CD14-positive monocyte (primary cell): ENCODE measurements around the gene PARP12. TPM values are rescaled to one million over a fixed set of nuclear protein-coding genes. Genes with fewer than 3 reads are reported as not detected.

Experiments used
- DNase-seq, 3 donors: peaks; one replicate each; pipeline ENCODE4 v3.0.0-alpha.2; 2011 to 2022
- H2AFZ ChIP-seq: 2 replicates; pipeline ENCODE4 v1.6.0; 2012; ENCODE audit warnings: mild to moderate bottlenecking, low read depth, low read length, inconsistent platforms; ENCODE audit not compliant: insufficient read depth, poor library complexity, severe bottlenecking
- H3K27ac ChIP-seq, 2 donors: 1 replicate in 1 of 2; 2 replicates in 1 of 2; pipeline ENCODE4 v1.5.1; 2012 to 2013; ENCODE audit warnings: low read length in 2 of 2, control low read depth in 1 of 2, inconsistent platforms in 1 of 2, low read depth in 1 of 2, mild to moderate bottlenecking in 1 of 2
- H3K27me3 ChIP-seq, 2 donors: one replicate each; pipeline versions ENCODE4 v1.6.0 to v1.6.1; 2011 to 2013; ENCODE audit warnings: low read length in 2 of 2; ENCODE audit not compliant: control insufficient read depth in 2 of 2, insufficient read depth in 2 of 2
- H3K36me3 ChIP-seq, 2 donors: replicated peaks in 1 of 2; 1 replicate in 1 of 2; 2 replicates in 1 of 2; pipeline versions ENCODE4 v1.5.1 to v1.6.1; 2012 to 2013; ENCODE audit warnings: low read length in 2 of 2, control low read depth in 1 of 2, inconsistent platforms in 1 of 2, mild to moderate bottlenecking in 1 of 2; ENCODE audit not compliant: insufficient read depth in 2 of 2, control insufficient read depth in 1 of 2
- H3K4me1 ChIP-seq, 2 donors: 1 replicate in 1 of 2; 2 replicates in 1 of 2; pipeline versions ENCODE4 v1.5.1 to v1.6.1; 2012 to 2013; ENCODE audit warnings: low read length in 2 of 2, control low read depth in 1 of 2, inconsistent platforms in 1 of 2, mild to moderate bottlenecking in 1 of 2, moderate library complexity in 1 of 2; ENCODE audit not compliant: insufficient read depth in 2 of 2, control insufficient read depth in 1 of 2
- H3K4me2 ChIP-seq: replicated peaks from 2 replicates; pipeline ENCODE3; 2012; ENCODE audit warnings: low read length, moderate library complexity, mild to moderate bottlenecking; ENCODE audit not compliant: poor library complexity, severe bottlenecking; ENCODE audit errors: extremely low read depth
- H3K4me3 ChIP-seq, 3 experiments: fragments of 200-600 bp in 1 of 3; sonication (generic) in 1 of 3; replicated peaks in 1 of 3; 1 replicate in 2 of 3; 2 replicates in 1 of 3; pipeline ENCODE4 v1.5.1; 2011 to 2013; ENCODE audit warnings: low read length in 3 of 3, mild to moderate bottlenecking in 3 of 3, control low read depth in 2 of 3, low read depth in 2 of 3, inconsistent platforms in 1 of 3, moderate library complexity in 1 of 3
- H3K79me2 ChIP-seq: 2 replicates; pipeline ENCODE4 v1.6.0; 2012; ENCODE audit warnings: mild to moderate bottlenecking, control low read depth, inconsistent platforms, low read length, moderate library complexity; ENCODE audit not compliant: insufficient read depth
- H3K9ac ChIP-seq: 2 replicates; pipeline ENCODE4 v1.6.0; 2017; ENCODE audit warnings: low read length, mild to moderate bottlenecking; ENCODE audit not compliant: insufficient read depth, poor library complexity, severe bottlenecking
- H3K9me3 ChIP-seq, 2 donors: replicated peaks in 1 of 2; 1 replicate in 1 of 2; 2 replicates in 1 of 2; pipeline versions ENCODE4 v1.5.1 to v1.6.1; 2012 to 2013; ENCODE audit warnings: low read length in 2 of 2, control low read depth in 1 of 2; ENCODE audit not compliant: control insufficient read depth in 1 of 2, insufficient read depth in 1 of 2
- H4K20me1 ChIP-seq: 2 replicates; pipeline ENCODE4 v1.6.0; 2012; ENCODE audit warnings: mild to moderate bottlenecking, low read length, control low read depth, moderate library complexity; ENCODE audit not compliant: insufficient read depth
- H3K27ac Mint-ChIP-seq, 7 donors: one replicate each; pipeline ENCODE4 v1.8.0; 2020; ENCODE audit warnings: mild to moderate bottlenecking in 7 of 7, mixed read lengths in 7 of 7, moderate library complexity in 6 of 7, inconsistent platforms in 2 of 7
- H3K27me3 Mint-ChIP-seq, 3 donors: one replicate each; pipeline ENCODE4 v1.8.0; 2021 to 2022; ENCODE audit warnings: low read depth in 3 of 3, mild to moderate bottlenecking in 3 of 3, mixed read lengths in 3 of 3, moderate library complexity in 3 of 3, inconsistent platforms in 1 of 3
- H3K36me3 Mint-ChIP-seq, 2 donors: one replicate each; pipeline ENCODE4 v1.8.0; 2020; ENCODE audit warnings: mixed read lengths in 2 of 2, inconsistent platforms in 1 of 2, mild to moderate bottlenecking in 1 of 2
- H3K4me1 Mint-ChIP-seq: one replicate; pipeline ENCODE4 v1.8.0; 2020; ENCODE audit warnings: mild to moderate bottlenecking, mixed read lengths
- H3K4me3 Mint-ChIP-seq, 2 donors: one replicate each; pipeline ENCODE4 v1.8.0; 2020; ENCODE audit warnings: mild to moderate bottlenecking in 2 of 2, mixed read lengths in 2 of 2, moderate library complexity in 1 of 2
- H3K9me3 Mint-ChIP-seq, 7 donors: one replicate each; pipeline ENCODE4 v1.8.0; 2020 to 2022; ENCODE audit warnings: mixed read lengths in 7 of 7, mild to moderate bottlenecking in 6 of 7, moderate library complexity in 6 of 7, inconsistent platforms in 2 of 7
- WGBS: methylation state at CpG from one replicate; pipeline ENCODE4 v1.1.5; 2013; ENCODE audit warnings: missing lambda C conversion rate; ENCODE audit not compliant: insufficient coverage; 5-methylcytosine and 5-hydroxymethylcytosine counted together
- intact Hi-C, 2 donors: fragments of 100-400 bp; cut with micrococcal nuclease; formaldehyde crosslinking; loops; one replicate each; pipeline versions ENCODE4 v1.15.0 to v1.15.1; 2023
- polyA plus RNA-seq, 3 donors: library from polyadenylated mRNA; depleted of rRNA in 1 of 3; unstranded in 2 of 3; stranded (reverse) in 1 of 3; fragments of 300-500 nt in 2 of 3; fragments of >200 nt in 1 of 3; fragmentation: Illumina TruSeq in 2 of 3; gene quantifications; 1 replicate in 2 of 3; 2 replicates in 1 of 3; pipeline ENCODE4 v1.2.3, GENCODE V29; 2012 to 2021
- TF ChIP-seq, protein P1 (sequence below): fragments of 200-600 bp; IDR thresholded peaks from one replicate; pipeline ENCODE4 v1.8.0; 2022; ENCODE audit warnings: antibody characterized with exemption, mild to moderate bottlenecking

PARP12 gene
- polyA plus RNA-seq, 3 donors: 16.7 to 116 (median 37.8) TPM

DNA sequence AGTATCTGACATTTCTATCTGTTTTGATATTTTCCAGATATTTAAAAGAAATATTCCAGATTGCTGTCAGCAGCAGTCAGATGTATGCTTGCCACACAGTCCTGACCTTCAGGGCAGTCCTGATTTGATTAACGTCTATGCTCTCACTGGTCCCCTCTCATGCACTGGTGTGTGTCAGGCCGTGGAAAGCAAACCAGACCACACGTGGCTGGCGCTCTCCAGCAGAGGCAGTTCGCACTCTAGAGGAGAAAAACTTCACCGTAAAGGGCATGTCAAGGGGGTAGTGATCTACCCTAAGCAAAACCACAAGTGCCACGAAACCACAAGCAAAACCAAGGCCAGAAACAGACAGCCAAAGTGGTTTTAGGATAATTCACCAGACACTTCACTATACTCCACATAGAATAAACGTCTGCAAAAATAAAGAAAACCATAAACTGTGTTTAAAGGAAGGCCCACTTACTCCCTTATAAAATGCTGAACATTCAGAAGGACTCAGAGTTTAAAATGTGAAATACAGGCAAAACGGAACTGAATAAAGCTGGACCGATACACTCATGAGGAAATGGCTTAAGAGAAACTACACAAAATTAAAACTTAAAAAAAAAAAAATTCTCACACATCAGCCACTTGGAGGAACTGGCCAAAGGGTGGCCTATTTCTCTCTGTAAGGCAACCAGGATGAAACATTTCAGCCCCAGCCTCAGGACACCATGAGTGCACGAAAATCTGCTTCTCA is 26.4 kb downstream of the PARP12 start:
- Histone ChIP-seq H3K79me2 (no peaks in the 10 kb centered on the region), H3K27me3 (no peaks in the 10 kb centered on the region), H3K4me2 (no peak overlapping the region), H2AFZ (no peak overlapping the region), H3K27ac (peak overlapping the region in 1 of 2 donors; percentile 34), H4K20me1 (peaks cover 63% of the 10 kb centered on the region), H3K4me3 (no peak overlapping the region), H3K9ac (no peak overlapping the region), H3K36me3 (peaks cover 49 to 83% of the 10 kb centered on the region in 2 donors), H3K4me1 (peaks cover 17 to 24% of the 10 kb centered on the region in 2 donors), H3K9me3 (no peaks in the 10 kb centered on the region)
- DNase-seq: no peak
- 13% methylated on average over 4 of the region's 11 CpGs for WGBS
- Mint-ChIP-seq H3K27me3 (peaks cover 0 to 6% (median 0%) of the 10 kb centered on the region in 3 donors), H3K9me3 (peaks cover 0 to 7% (median 0%) of the 10 kb centered on the region in 7 donors), H3K27ac (peak overlapping the region in 6 of 7 donors; percentile 8 to 69 (median 52)), H3K4me1 (peaks cover 25% of the 10 kb centered on the region), H3K4me3 (no peak overlapping the region), H3K36me3 (peaks cover 85 to 96% of the 10 kb centered on the region in 2 donors)
- intact Hi-C loops: no loop called here
- TF ChIP-seq, protein P1, sequence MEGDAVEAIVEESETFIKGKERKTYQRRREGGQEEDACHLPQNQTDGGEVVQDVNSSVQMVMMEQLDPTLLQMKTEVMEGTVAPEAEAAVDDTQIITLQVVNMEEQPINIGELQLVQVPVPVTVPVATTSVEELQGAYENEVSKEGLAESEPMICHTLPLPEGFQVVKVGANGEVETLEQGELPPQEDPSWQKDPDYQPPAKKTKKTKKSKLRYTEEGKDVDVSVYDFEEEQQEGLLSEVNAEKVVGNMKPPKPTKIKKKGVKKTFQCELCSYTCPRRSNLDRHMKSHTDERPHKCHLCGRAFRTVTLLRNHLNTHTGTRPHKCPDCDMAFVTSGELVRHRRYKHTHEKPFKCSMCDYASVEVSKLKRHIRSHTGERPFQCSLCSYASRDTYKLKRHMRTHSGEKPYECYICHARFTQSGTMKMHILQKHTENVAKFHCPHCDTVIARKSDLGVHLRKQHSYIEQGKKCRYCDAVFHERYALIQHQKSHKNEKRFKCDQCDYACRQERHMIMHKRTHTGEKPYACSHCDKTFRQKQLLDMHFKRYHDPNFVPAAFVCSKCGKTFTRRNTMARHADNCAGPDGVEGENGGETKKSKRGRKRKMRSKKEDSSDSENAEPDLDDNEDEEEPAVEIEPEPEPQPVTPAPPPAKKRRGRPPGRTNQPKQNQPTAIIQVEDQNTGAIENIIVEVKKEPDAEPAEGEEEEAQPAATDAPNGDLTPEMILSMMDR: no peak

DNA sequence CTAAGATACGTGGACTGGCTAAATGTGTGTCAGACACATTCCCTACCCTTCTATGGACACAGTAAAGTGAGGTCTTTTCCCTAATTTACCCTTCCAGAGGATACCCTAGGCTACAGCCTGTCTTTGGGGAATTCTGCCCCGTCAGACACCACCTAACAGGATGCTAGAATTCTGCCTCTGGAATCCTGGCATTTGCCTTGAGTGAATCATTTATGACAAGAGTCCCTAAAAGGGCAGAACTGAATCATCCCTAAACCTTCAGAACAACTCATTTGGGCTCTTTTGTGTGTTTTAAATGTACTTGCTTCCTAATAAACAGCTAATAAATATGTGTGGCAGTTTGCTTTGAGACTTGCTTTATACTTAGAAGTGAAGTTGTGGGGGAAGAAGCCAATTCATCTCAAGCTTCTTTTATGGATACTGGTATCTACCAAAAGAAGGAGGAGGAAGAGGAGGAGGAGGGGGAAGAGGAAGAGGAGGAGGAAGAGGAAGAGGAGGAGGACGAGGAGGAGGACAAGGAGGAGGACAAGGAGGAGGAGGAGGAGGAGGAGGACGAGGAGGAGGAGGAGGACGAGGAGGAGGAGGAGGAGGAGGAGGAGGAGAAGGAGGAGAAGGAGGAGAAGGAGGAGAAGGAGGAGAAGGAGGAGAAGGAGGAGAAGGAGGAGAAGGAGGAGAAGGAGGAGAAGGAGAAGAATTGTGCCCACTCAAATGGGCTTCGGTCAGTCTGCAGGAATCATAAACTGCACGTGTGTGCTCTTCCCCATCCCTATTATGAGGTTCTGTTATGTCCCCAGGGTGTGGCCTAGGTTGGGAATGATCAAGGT is 27.1 kb downstream of the PARP12 start:
- no peaks in the 10 kb centered on the region for H3K9me3 ChIP-seq
- H3K79me2 ChIP-seq: no peaks in the 10 kb centered on the region
- peaks cover 0 to 8% (median 0%) of the 10 kb centered on the region in 3 donors for H3K27me3 Mint-ChIP-seq
- 100% methylated on average over 1 of the region's 7 CpGs for WGBS
- peaks cover 44 to 81% of the 10 kb centered on the region in 2 donors for H3K36me3 ChIP-seq
- peaks cover 83 to 96% of the 10 kb centered on the region in 2 donors for H3K36me3 Mint-ChIP-seq
- no peaks in the 10 kb centered on the region for H3K27me3 ChIP-seq
- H3K27ac ChIP-seq: no peak overlapping the region
- no peak overlapping the region for H3K9ac ChIP-seq
- peaks cover 17 to 24% of the 10 kb centered on the region in 2 donors for H3K4me1 ChIP-seq
- TF ChIP-seq, protein P1: no peak
- no peak for DNase-seq
- H4K20me1 ChIP-seq: peaks cover 58% of the 10 kb centered on the region
- peaks cover 25% of the 10 kb centered on the region for H3K4me1 Mint-ChIP-seq
- no peak overlapping the region for H3K4me3 ChIP-seq
- peaks cover 0 to 4% (median 0%) of the 10 kb centered on the region in 7 donors for H3K9me3 Mint-ChIP-seq
- H3K4me3 Mint-ChIP-seq: no peak overlapping the region
- no peak overlapping the region for H3K4me2 ChIP-seq
- intact Hi-C loops: no loop called here
- peak overlapping the region in 1 of 7 donors; percentile 57 for H3K27ac Mint-ChIP-seq
- no peak overlapping the region for H2AFZ ChIP-seq
